IMR-90 (cell line): ENCODE results near the gene OSBP2. TPM values are rescaled to one million over a fixed set of nuclear protein-coding genes. Genes with fewer than 3 reads are reported as not detected.

ENCODE experiments used
- ATAC-seq: fragments of 200-7000 bp; cut with Tn5 transposase; 2 replicates; pipeline ENCODE4 v1.9.1; 2020; ENCODE audit warnings: low read depth, mild to moderate bottlenecking, moderate library complexity
- BruUV-seq: library from RNA; stranded (reverse); fragments of 400-500 nt; replicated peaks from 2 replicates; lab custom pipeline; 2021; lab: Mats Ljungman, UMichigan
- CTCF ChIA-PET: fragments of 300-600 bp; formaldehyde crosslinking; extraction: SDS; loops from one replicate; lab custom pipeline; 2021; ENCODE audit warnings: antibody characterized with exemption; lab: Yijun Ruan, JAX
- POLR2A ChIA-PET: fragments of 300-600 bp; sonication (Branson Sonifier 250); formaldehyde crosslinking; loops from one replicate; lab custom pipeline; 2022; ENCODE audit warnings: antibody characterized with exemption; ENCODE audit not compliant: unreplicated experiment; lab: Charles Lee
- DNase-seq: peaks from one replicate; pipeline ENCODE4 v3.0.0; 2013
- H2AFZ ChIP-seq: replicated peaks from 2 replicates; pipeline ENCODE3; 2013; ENCODE audit warnings: low read length, mild to moderate bottlenecking; ENCODE audit not compliant: poor library complexity
- H2AK5ac ChIP-seq: 2 replicates; pipeline ENCODE4 v1.6.1; 2013; ENCODE audit warnings: low read depth, low read length, inconsistent platforms
- H2AK9ac ChIP-seq: replicated peaks from 2 replicates; pipeline ENCODE3; 2013; ENCODE audit warnings: mild to moderate bottlenecking, low read depth, low read length, moderate library complexity; ENCODE audit not compliant: poor library complexity
- H2BK120ac ChIP-seq: 2 replicates; pipeline ENCODE4 v1.6.1; 2013; ENCODE audit warnings: low read depth, low read length, inconsistent platforms
- H2BK15ac ChIP-seq: 3 replicates; pipeline ENCODE4 v1.6.1; 2013; ENCODE audit warnings: low read depth, low read length, inconsistent platforms
- H2BK20ac ChIP-seq: 2 replicates; pipeline ENCODE4 v1.6.1; 2013; ENCODE audit warnings: low read depth, mild to moderate bottlenecking, inconsistent platforms, low read length, moderate library complexity
- H2BK5ac ChIP-seq: 2 replicates; pipeline ENCODE4 v1.6.1; 2013; ENCODE audit warnings: mild to moderate bottlenecking, low read depth, low read length, inconsistent platforms; ENCODE audit not compliant: poor library complexity, severe bottlenecking
- H3K14ac ChIP-seq: replicated peaks from 2 replicates; pipeline ENCODE4 v1.6.1; 2013; ENCODE audit warnings: low read depth, low read length, inconsistent platforms
- H3K18ac ChIP-seq: 2 replicates; pipeline ENCODE4 v1.6.1; 2013; ENCODE audit warnings: low read depth, low read length, control low read depth
- H3K23ac ChIP-seq: 2 replicates; pipeline ENCODE4 v1.6.1; 2013; ENCODE audit warnings: low read depth, low read length, inconsistent platforms
- H3K27ac ChIP-seq: 2 replicates; pipeline ENCODE4 v1.5.1; 2013; ENCODE audit warnings: mild to moderate bottlenecking, control low read depth, low read length; ENCODE audit not compliant: insufficient read depth
- H3K27me3 ChIP-seq: 2 replicates; pipeline ENCODE4 v1.6.1; 2013; ENCODE audit warnings: low read length; ENCODE audit not compliant: control insufficient read depth, insufficient read depth
- H3K36me3 ChIP-seq: 2 replicates; pipeline ENCODE4 v1.6.1; 2013; ENCODE audit warnings: low read length, mixed read lengths; ENCODE audit not compliant: control insufficient read depth, insufficient read depth
- H3K4ac ChIP-seq: 2 replicates; pipeline ENCODE4 v1.6.1; 2013; ENCODE audit warnings: low read depth, low read length, inconsistent platforms
- H3K4me1 ChIP-seq: 2 replicates; pipeline ENCODE4 v1.6.1; 2013; ENCODE audit warnings: low read length, mixed read lengths; ENCODE audit not compliant: control insufficient read depth, insufficient read depth
- H3K4me2 ChIP-seq: 2 replicates; pipeline ENCODE4 v1.6.1; 2013; ENCODE audit warnings: low read depth, mild to moderate bottlenecking, control low read depth, low read length, moderate library complexity
- H3K4me3 ChIP-seq: 2 replicates; pipeline ENCODE4 v1.5.1; 2013; ENCODE audit warnings: low read depth, mild to moderate bottlenecking, control low read depth, low read length, moderate library complexity; ENCODE audit not compliant: insufficient read depth
- H3K56ac ChIP-seq: 2 replicates; pipeline ENCODE4 v1.6.1; 2013; ENCODE audit warnings: low read length, inconsistent platforms; ENCODE audit not compliant: insufficient read depth; ENCODE audit errors: extremely low read depth
- H3K79me1 ChIP-seq, 2 experiments: 2 replicates each; pipeline ENCODE4 v1.6.1; 2013; ENCODE audit warnings: low read length in 2 of 2, inconsistent platforms in 1 of 2, low read depth in 1 of 2
- H3K9ac ChIP-seq: 2 replicates; pipeline ENCODE4 v1.6.1; 2013; ENCODE audit warnings: low read depth, low read length, control low read depth
- H3K9me1 ChIP-seq: 2 replicates; pipeline ENCODE4 v1.6.1; 2013; ENCODE audit warnings: low read length, inconsistent platforms; ENCODE audit not compliant: insufficient read depth
- H3K9me3 ChIP-seq: 2 replicates; pipeline ENCODE4 v1.6.1; 2013; ENCODE audit warnings: low read length; ENCODE audit not compliant: control insufficient read depth, insufficient read depth
- H4K20me1 ChIP-seq: 2 replicates; pipeline ENCODE4 v1.6.1; 2013; ENCODE audit warnings: low read length, inconsistent platforms; ENCODE audit not compliant: insufficient read depth
- H4K5ac ChIP-seq: 2 replicates; pipeline ENCODE4 v1.6.1; 2013; ENCODE audit warnings: mild to moderate bottlenecking, low read depth, low read length, control low read depth
- H4K8ac ChIP-seq, 2 experiments: 2 replicates each; pipeline ENCODE4 v1.6.1; 2013; ENCODE audit warnings: low read depth in 2 of 2, low read length in 2 of 2, control low read depth in 1 of 2, inconsistent platforms in 1 of 2
- H4K91ac ChIP-seq: 2 replicates; pipeline ENCODE4 v1.6.1; 2013; ENCODE audit warnings: low read depth, low read length, inconsistent platforms; ENCODE audit not compliant: insufficient read depth
- BHLHE40 ChIP-seq: fragments of 150-350 bp; IDR thresholded peaks from 2 replicates; pipeline ENCODE4 v1.6.1; 2016; ENCODE audit warnings: mild to moderate bottlenecking, low read depth, low read length
- CEBPB ChIP-seq: IDR thresholded peaks from 2 replicates; pipeline ENCODE4 v1.6.1; 2012; ENCODE audit warnings: low read depth, low read length, improper control_type of control experiment
- ELK1 ChIP-seq: fragments of 150-350 bp; IDR thresholded peaks from 2 replicates; pipeline ENCODE4 v1.6.1; 2016; ENCODE audit warnings: low read depth, mild to moderate bottlenecking, low read length, moderate library complexity, borderline replicate concordance
- FOS ChIP-seq: fragments of 150-350 bp; IDR thresholded peaks from 2 replicates; pipeline ENCODE4 v1.6.1; 2016; ENCODE audit warnings: low read depth, low read length
- MAZ ChIP-seq: IDR thresholded peaks from 2 replicates; pipeline ENCODE4 v1.6.1; 2012; ENCODE audit warnings: low read depth, mild to moderate bottlenecking, low read length, improper control_type of control experiment, moderate library complexity, borderline replicate concordance
- MXI1 ChIP-seq: IDR thresholded peaks from 2 replicates; pipeline ENCODE4 v1.6.1; 2012; ENCODE audit warnings: low read depth, mild to moderate bottlenecking, low read length, moderate library complexity, borderline replicate concordance
- NFE2L2 ChIP-seq: fragments of 150-350 bp; IDR thresholded peaks from 2 replicates; pipeline ENCODE4 v1.6.1; 2016; ENCODE audit warnings: low read depth, mild to moderate bottlenecking, low read length
- POLR2A ChIP-seq: IDR thresholded peaks from 2 replicates; pipeline ENCODE4 v1.6.1; 2012; ENCODE audit warnings: mild to moderate bottlenecking, low read depth, low read length
- RCOR1 ChIP-seq: IDR thresholded peaks from 2 replicates; pipeline ENCODE4 v1.6.1; 2012; ENCODE audit warnings: mild to moderate bottlenecking, low read length, improper control_type of control experiment; ENCODE audit not compliant: insufficient replicate concordance
- SMC3 ChIP-seq: fragments of 150-350 bp; IDR thresholded peaks from 2 replicates; pipeline ENCODE4 v1.6.1; 2016; ENCODE audit warnings: low read depth, mild to moderate bottlenecking, antibody characterized with exemption, low read length, moderate library complexity
- USF2 ChIP-seq: fragments of 150-350 bp; IDR thresholded peaks from 2 replicates; pipeline ENCODE4 v1.6.1; 2017; ENCODE audit warnings: mild to moderate bottlenecking, antibody characterized with exemption, low read length, low read depth
- WGBS, 2 experiments: methylation state at CpG; one replicate each; pipeline versions ENCODE4 v1.1.5 to v1.1.7; 2013; ENCODE audit warnings: missing lambda C conversion rate in 2 of 2; ENCODE audit not compliant: insufficient read length in 1 of 2; ENCODE audit errors: extremely low coverage in 2 of 2; 5-methylcytosine and 5-hydroxymethylcytosine counted together
- dilution Hi-C: fragments of 300-500 bp; cut with HindIII; formaldehyde crosslinking; loops from one replicate; pipeline ENCODE4 v1.14.3; 2018; ENCODE audit warnings: low sequenced_read_pairs; ENCODE audit not compliant: unreplicated experiment
- in situ Hi-C: fragments of 300-500 bp; cut with MboI; formaldehyde crosslinking; loops from 3 replicates; pipeline ENCODE4 v1.14.3; 2019; ENCODE audit warnings: low sequenced_read_pairs, inconsistent platforms, mixed read lengths
- intact Hi-C: fragments of 100-400 bp; cut with micrococcal nuclease; formaldehyde crosslinking; loops from 2 replicates; pipeline ENCODE4 v1.10.0; 2022
- polyA plus RNA-seq, 3 experiments: library from polyadenylated mRNA; depleted of rRNA; stranded (reverse); fragments of >200 nt; gene quantifications; 2 replicates each; pipeline ENCODE4 v1.2.3, GENCODE V29; 2012; ENCODE audit warnings: low replicate concordance in 1 of 3
- total RNA-seq: library from RNA; depleted of rRNA; stranded (reverse); fragments of >200 nt; gene quantifications from 2 replicates; pipeline ENCODE4 v1.2.3, GENCODE V29; 2012

OSBP2 gene
- total and polyA plus RNA-seq, 2 of the 4 experiments (the other 2 are of a cell fraction): 1.8 to 2.2 TPM

GRCh38 chr22:30940685-30941362, 246.2 kb downstream of the OSBP2 start:
- Histone ChIP-seq H2AK5ac (no peak overlapping the region), H4K20me1 (no peaks in the 10 kb centered on the region; the same call in 1 of the 2 replicates), H2AK9ac (no peak overlapping the region), H3K23ac (no peak overlapping the region), H2BK120ac (no peak overlapping the region), H4K5ac (no peak overlapping the region), H3K56ac (no peak overlapping the region), H3K27me3 (no peaks in the 10 kb centered on the region), H3K18ac (no peak overlapping the region), H2BK20ac (no peak overlapping the region), H4K8ac (no peak overlapping the region), H3K4me3 (no peak overlapping the region), H3K9me3 (no peaks in the 10 kb centered on the region), H3K4me1 (no peaks in the 10 kb centered on the region), H3K4me2 (no peak overlapping the region), H2BK5ac (no peak overlapping the region), H3K79me1 (peaks cover 4 to 15% of the 10 kb centered on the region in 2 experiments; a peak in 2 of 4 replicates), H2AFZ (no peak overlapping the region), H3K9me1 (no peaks in the 10 kb centered on the region), H2BK15ac (no peak overlapping the region), H3K14ac (no peak overlapping the region), H3K36me3 (peaks cover 77% of the 10 kb centered on the region), H4K91ac (no peak overlapping the region), H3K9ac (no peak overlapping the region), H3K27ac (no peak overlapping the region), H3K4ac (no peak overlapping the region)
- BruUV-seq: no TSS peak
- WGBS, 2 experiments: 93% methylated on average over 6 of the region's 7 CpGs; no CpG with 5 or more reads in 1 of the 2 experiments
- intact Hi-C loops (no loop called here), dilution Hi-C loops (no loop called here), in situ Hi-C loops (loop anchor here (10.0 kb wide), 1 partner anchor 294 kb away; no protein-coding TSS in a partner anchor)
- TF ChIP-seq CEBPB: no peak
- TF ChIP-seq RCOR1: no peak
- no peak for TF ChIP-seq MAZ
- no peak for TF ChIP-seq USF2
- TF ChIP-seq NFE2L2: no peak
- no peak for TF ChIP-seq ELK1
- TF ChIP-seq SMC3: no peak
- TF ChIP-seq MXI1: no peak
- TF ChIP-seq POLR2A: no peak
- TF ChIP-seq BHLHE40: no peak
- no peak for TF ChIP-seq FOS
- CTCF ChIA-PET: interaction anchor here (0.6 to 0.8 kb wide), 2 partner anchors 142 to 215 kb away, joined by 3 read pairs; no protein-coding TSS in a partner anchor
- ATAC-seq (no peak), DNase-seq (no peak)
- POLR2A ChIA-PET: interaction anchor here (0.6 to 0.9 kb wide), 4 partner anchors 20 to 487 kb away, joined by 5 to 14 read pairs (median 10); no protein-coding TSS in a partner anchor
